Lung (tissue), 12 donors: Measurements from ENCODE around the gene SPATA32. TPM values are rescaled to one million over a fixed set of nuclear protein-coding genes. Genes with fewer than 3 reads are reported as not detected.
"Not testable (repeated sequence)": the region's sequence is repeated elsewhere in the genome, so short reads cannot be mapped to it uniquely, and the experiment has no call there.

ENCODE experiments used
- ATAC-seq: fragments of 200-7000 bp; cut with Tn5 transposase; one replicate; pipeline ENCODE4 v1.9.1; 2020; ENCODE audit warnings: moderate number of reproducible peaks; ENCODE audit not compliant: insufficient read depth, low FRiP score
- DNase-seq, 3 donors: peaks; one replicate each; pipeline ENCODE4 v3.0.0-alpha.2; 2013 to 2017
- H3K27ac ChIP-seq, 2 donors: one replicate each; pipeline ENCODE4 v1.5.1; 2013; ENCODE audit warnings: mild to moderate bottlenecking in 2 of 2, moderate library complexity in 2 of 2, control low read depth in 1 of 2, inconsistent platforms in 1 of 2, low read depth in 1 of 2, low read length in 1 of 2
- H3K27me3 ChIP-seq, 3 donors: one replicate each; pipeline ENCODE4 v1.5.1; 2013; ENCODE audit warnings: low read length in 2 of 3; ENCODE audit not compliant: control insufficient read depth in 3 of 3, insufficient read depth in 3 of 3
- H3K36me3 ChIP-seq, 4 donors: one replicate each; pipeline ENCODE4 v1.5.1; 2013; ENCODE audit warnings: low read length in 4 of 4, mild to moderate bottlenecking in 1 of 4, moderate library complexity in 1 of 4; ENCODE audit not compliant: control insufficient read depth in 4 of 4, insufficient read depth in 4 of 4
- H3K4me1 ChIP-seq, 5 donors: one replicate each; pipeline ENCODE4 v1.5.1; 2013; ENCODE audit warnings: low read length in 5 of 5, mild to moderate bottlenecking in 2 of 5, moderate library complexity in 1 of 5; ENCODE audit not compliant: control insufficient read depth in 5 of 5, insufficient read depth in 5 of 5
- H3K4me3 ChIP-seq: one replicate; pipeline ENCODE4 v1.5.1; 2013; ENCODE audit warnings: mild to moderate bottlenecking, control low read depth, moderate library complexity
- H3K9ac ChIP-seq, 2 donors: one replicate each; pipeline ENCODE4 v1.5.1; 2013; ENCODE audit warnings: low read length in 2 of 2, control low read depth in 1 of 2; ENCODE audit not compliant: insufficient read depth in 1 of 2
- H3K9me3 ChIP-seq, 4 donors: one replicate each; pipeline ENCODE4 v1.5.1; 2013; ENCODE audit warnings: low read length in 3 of 4, mild to moderate bottlenecking in 1 of 4, moderate library complexity in 1 of 4; ENCODE audit not compliant: control insufficient read depth in 4 of 4, insufficient read depth in 3 of 4
- WGBS, 2 donors: extraction: QIAGEN DNeasy Blood & Tissue Kit; methylation state at CpG; one replicate each; pipeline ENCODE4 v1.1.7; 2013; 5-methylcytosine and 5-hydroxymethylcytosine counted together
- polyA plus RNA-seq, 2 donors: library from polyadenylated mRNA; stranded (reverse); fragments of 200-250 nt; gene quantifications; one replicate each; pipeline ENCODE4 v1.2.1, GENCODE V29; 2013
- total RNA-seq, 2 donors: library from RNA; depleted of rRNA in 1 of 2; stranded (reverse); fragments of >200 nt in 1 of 2; gene quantifications; one replicate each; pipeline ENCODE4 v1.2.1, GENCODE V29; 2014 to 2021
- TF ChIP-seq, protein P1 (sequence below): IDR thresholded peaks from 2 replicates; pipeline ENCODE4 v1.5.1; 2012; ENCODE audit warnings: mild to moderate bottlenecking; ENCODE audit errors: control extremely low read depth, extremely low read depth
- donor health status: control.
- donor health status: control.
- donor health status: Bipolar disorder and iron deficiency.
- donor health status: healthy.
- donor health status: DM: yes; HTN: yes; CAD: no.

Gene SPATA32
- total and polyA plus RNA-seq, 4 donors, result 0.08 to 0.40 (median 0.21) TPM; not detected in 1

DNA sequence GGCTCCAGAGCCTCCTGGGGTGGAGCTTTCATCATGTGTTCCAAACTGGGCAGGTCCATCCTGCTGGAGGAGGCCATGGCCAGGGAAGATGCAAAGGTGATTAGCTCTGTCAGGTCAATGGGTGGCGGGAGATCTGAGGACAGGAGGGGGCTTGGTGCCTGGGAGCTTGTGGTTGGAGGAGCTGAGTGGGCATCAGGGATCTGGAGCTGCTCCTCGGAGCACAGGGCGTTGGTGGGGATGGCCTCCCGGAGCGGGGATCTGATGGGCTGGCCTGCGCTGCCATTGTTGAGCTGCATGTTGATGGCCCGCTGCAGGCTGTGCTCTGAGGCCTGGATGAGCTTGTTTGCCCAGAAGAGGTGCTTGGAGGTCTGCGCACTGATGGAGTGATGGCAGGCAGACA is 6.5 kb downstream of the SPATA32 start:
- H3K9ac ChIP-seq, result no peak overlapping the region
- ATAC-seq (no peak), DNase-seq (no peak)
- H3K4me1 ChIP-seq, result peaks cover 0 to 4% (median 0%) of the 10 kb centered on the region in 5 donors
- H3K27me3 ChIP-seq, result peaks cover 0 to 3% (median 0%) of the 10 kb centered on the region in 3 donors
- no peak overlapping the region for H3K4me3 ChIP-seq
- no peak overlapping the region for H3K27ac ChIP-seq
- TF ChIP-seq, protein P1, sequence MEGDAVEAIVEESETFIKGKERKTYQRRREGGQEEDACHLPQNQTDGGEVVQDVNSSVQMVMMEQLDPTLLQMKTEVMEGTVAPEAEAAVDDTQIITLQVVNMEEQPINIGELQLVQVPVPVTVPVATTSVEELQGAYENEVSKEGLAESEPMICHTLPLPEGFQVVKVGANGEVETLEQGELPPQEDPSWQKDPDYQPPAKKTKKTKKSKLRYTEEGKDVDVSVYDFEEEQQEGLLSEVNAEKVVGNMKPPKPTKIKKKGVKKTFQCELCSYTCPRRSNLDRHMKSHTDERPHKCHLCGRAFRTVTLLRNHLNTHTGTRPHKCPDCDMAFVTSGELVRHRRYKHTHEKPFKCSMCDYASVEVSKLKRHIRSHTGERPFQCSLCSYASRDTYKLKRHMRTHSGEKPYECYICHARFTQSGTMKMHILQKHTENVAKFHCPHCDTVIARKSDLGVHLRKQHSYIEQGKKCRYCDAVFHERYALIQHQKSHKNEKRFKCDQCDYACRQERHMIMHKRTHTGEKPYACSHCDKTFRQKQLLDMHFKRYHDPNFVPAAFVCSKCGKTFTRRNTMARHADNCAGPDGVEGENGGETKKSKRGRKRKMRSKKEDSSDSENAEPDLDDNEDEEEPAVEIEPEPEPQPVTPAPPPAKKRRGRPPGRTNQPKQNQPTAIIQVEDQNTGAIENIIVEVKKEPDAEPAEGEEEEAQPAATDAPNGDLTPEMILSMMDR, result no peak
- peaks cover 0 to under 1% (median 0%) of the 10 kb centered on the region in 4 donors for H3K36me3 ChIP-seq
- WGBS, 2 donors, result 97 to 100% methylated on average over 8 of the region's 8 CpGs
- peaks cover 0 to 1% (median 0%) of the 10 kb centered on the region in 4 donors for H3K9me3 ChIP-seq

DNA sequence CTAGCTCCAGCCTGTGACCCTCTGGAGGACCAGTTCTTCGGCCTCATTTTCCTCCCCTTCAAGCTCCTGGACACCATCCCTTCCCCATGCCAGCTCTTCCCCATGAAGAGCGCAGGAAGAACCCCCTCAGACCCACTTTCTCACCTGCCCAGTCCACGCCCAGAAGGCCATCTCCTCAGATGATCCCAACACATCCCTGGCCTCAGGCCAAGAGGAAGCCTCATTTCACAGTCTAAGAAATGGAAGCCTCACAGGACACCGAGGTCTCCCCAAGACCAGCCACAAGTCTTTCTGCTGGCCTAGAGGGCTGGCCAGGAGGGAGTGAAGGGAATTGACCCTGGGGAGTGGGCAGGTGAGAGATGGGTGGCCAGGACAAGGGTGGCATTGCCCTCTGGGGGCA is 8.0 kb downstream of the SPATA32 start:
- peaks cover 0 to 3% (median 0%) of the 10 kb centered on the region in 3 donors for H3K27me3 ChIP-seq
- H3K27ac ChIP-seq, result no peak overlapping the region
- H3K9me3 ChIP-seq, result peaks cover 0 to 1% (median 0%) of the 10 kb centered on the region in 4 donors
- ATAC-seq (no peak), DNase-seq (no peak)
- H3K4me1 ChIP-seq, result peaks cover 0 to 4% (median 0%) of the 10 kb centered on the region in 5 donors
- WGBS, 2 donors, result 90 to 92% methylated on average over 4 of the region's 4 CpGs
- no peak overlapping the region for H3K4me3 ChIP-seq
- peaks cover 0 to 2% (median 0%) of the 10 kb centered on the region in 4 donors for H3K36me3 ChIP-seq
- TF ChIP-seq, protein P1, result no peak
- no peak overlapping the region for H3K9ac ChIP-seq

DNA sequence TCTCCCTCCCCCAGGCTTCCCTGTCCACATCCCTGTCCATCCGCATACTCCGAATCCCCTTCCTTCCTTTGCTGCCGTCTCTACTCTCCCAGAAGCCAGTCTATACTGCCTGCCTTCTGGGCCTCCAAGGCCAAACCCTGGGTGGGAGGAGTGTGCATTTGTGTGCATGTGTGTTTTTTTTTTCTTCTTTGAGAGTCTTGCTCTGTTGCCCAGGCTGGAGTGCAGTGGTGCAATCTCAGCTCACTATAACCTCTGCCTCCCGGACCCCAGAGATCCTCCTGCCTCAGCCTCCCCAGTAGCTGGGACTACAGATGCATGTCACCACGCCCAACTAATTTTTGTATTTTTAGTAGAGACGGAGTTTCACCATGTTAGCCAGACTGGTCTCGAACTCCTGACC is 8.7 kb downstream of the SPATA32 start:
- not testable (repeated sequence) for ATAC-seq, H3K27ac ChIP-seq, H3K27me3 ChIP-seq, H3K9me3 ChIP-seq, H3K9ac ChIP-seq, H3K36me3 ChIP-seq, H3K4me3 ChIP-seq, DNase-seq, H3K4me1 ChIP-seq
- WGBS, 2 donors, result 88 to 94% methylated on average over 7 of the region's 7 CpGs

DNA sequence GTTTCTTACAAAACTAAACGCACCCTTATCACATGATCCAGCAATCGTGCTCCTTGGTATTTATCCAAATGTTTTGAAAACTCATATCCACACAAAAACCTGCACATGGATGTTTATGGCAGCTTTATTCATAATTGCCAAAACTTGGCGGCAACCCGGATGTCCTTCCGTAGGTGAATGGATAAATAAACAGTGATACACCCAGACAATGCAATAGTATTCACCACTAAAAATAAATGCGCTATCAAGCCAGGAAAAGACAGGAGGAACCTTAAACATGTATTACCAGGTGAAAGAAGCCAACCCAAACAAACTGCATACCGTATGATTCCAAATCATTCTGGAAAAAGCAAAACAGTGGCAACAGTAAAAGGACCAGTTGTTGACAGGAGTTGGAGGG is 10.0 kb downstream of the SPATA32 start:
- peaks cover 0 to 1% (median 0%) of the 10 kb centered on the region in 4 donors for H3K9me3 ChIP-seq
- H3K9ac ChIP-seq, result no peak overlapping the region
- peaks cover 0 to 5% (median 0%) of the 10 kb centered on the region in 5 donors for H3K4me1 ChIP-seq
- H3K27me3 ChIP-seq, result no peaks in the 10 kb centered on the region
- H3K36me3 ChIP-seq, result peaks cover 0 to 2% (median 0%) of the 10 kb centered on the region in 4 donors
- no peak for DNase-seq
- ATAC-seq, result no peak
- WGBS, 2 donors, result 71 to 74% methylated on average over 7 of the region's 7 CpGs
- no peak overlapping the region for H3K27ac ChIP-seq
- TF ChIP-seq, protein P1, result no peak
- no peak overlapping the region for H3K4me3 ChIP-seq
